Dermis microvascular lymphatic vessel endothelial cell (primary cell): ENCODE measurements around the gene DLST. TPM values are rescaled to one million over a fixed set of nuclear protein-coding genes. Genes with fewer than 3 reads are reported as not detected.

Experiments used
- total RNA-seq: library from RNA; depleted of rRNA; stranded (reverse); fragments of >200 nt; gene quantifications from 2 replicates; pipeline ENCODE4 v1.2.1, GENCODE V29; 2014

The DLST gene
- total RNA-seq, 1 donor from 2014 or later, result 41.5 TPM

Other genes starting within 250 kb of the DLST start
- gene AREL1, start 168.8 kb upstream of the DLST start, total RNA-seq, result 21.8 and 26.6 TPM in 2 replicates
- 14.4 and 15.7 TPM in 2 replicates for gene FCF1, start 168.8 kb upstream of the DLST start, total RNA-seq
- 14.5 and 21.0 TPM in 2 replicates for gene YLPM1, start 118.6 kb upstream of the DLST start, total RNA-seq
- gene PROX2, start 5.8 kb upstream of the DLST start, total RNA-seq, result not detected in 2 replicates
- gene RPS6KL1, start 41.3 kb downstream of the DLST start, total RNA-seq, result 5.6 and 6.6 TPM in 2 replicates
- 34.1 and 44.8 TPM in 2 replicates for gene PGF, start 73.7 kb downstream of the DLST start, total RNA-seq
- 37.2 and 70.8 TPM in 2 replicates for gene EIF2B2, start 121.0 kb downstream of the DLST start, total RNA-seq
- 9.6 and 13.1 TPM in 2 replicates for gene MLH3, start 169.6 kb downstream of the DLST start, total RNA-seq
- gene ACYP1, start 182.1 kb downstream of the DLST start, total RNA-seq, result 3.3 and 7.4 TPM in 2 replicates
- gene ZC2HC1C, start 187.7 kb downstream of the DLST start, total RNA-seq, result 0.38 and 0.51 TPM in 2 replicates
- 29.5 TPM in 2 replicates for gene NEK9, start 245.1 kb downstream of the DLST start, total RNA-seq